Hematopoietic multipotent progenitor cell treated with erythropoietin and hydrocortisone succinate and interleukin-3 and kit ligand, for 8 days (in vitro differentiated cells): ENCODE results near the gene IVD.
"Not testable (repeated sequence)": the region's sequence is repeated elsewhere in the genome, so short reads cannot be mapped to it uniquely, and the experiment has no call there.

Source experiments
- DNase-seq: peaks from one replicate; pipeline ENCODE4 v3.0.0-alpha.2; 2015

IVD gene

GRCh38 chr15:40439960-40440742 lies 34.6 kb downstream of the IVD start:
- peak; percentile 66 for DNase-seq

GRCh38 chr15:40440743-40441564 lies 35.4 kb downstream of the IVD start, which contains the start of gene BAHD1:
Gene BAHD1 (plus strand): TSS chr15:40440953. CDS start chr15:40458465, 17,512 bp downstream.
- peak; percentile 95 for DNase-seq

- no peak for DNase-seq
Measured at GRCh38 chr15:40441565-40442531, 36.3 kb downstream of the IVD start.

- DNase-seq = no peak
Measured at GRCh38 chr15:40443255-40443654, 37.7 kb downstream of the IVD start.

- no peak for DNase-seq
Measured at GRCh38 chr15:40443846-40444245, 38.3 kb downstream of the IVD start.

GRCh38 chr15:40444736-40445135 lies 39.1 kb downstream of the IVD start:
- no peak for DNase-seq

GRCh38 chr15:40445421-40445922 lies 39.9 kb downstream of the IVD start:
- no peak for DNase-seq

- no peak for DNase-seq
Measured at GRCh38 chr15:40446144-40446543, 40.5 kb downstream of the IVD start.

GRCh38 chr15:40448354-40448753 lies 42.8 kb downstream of the IVD start:
- no peak for DNase-seq

- no peak for DNase-seq
Measured at GRCh38 chr15:40449275-40449674, 43.7 kb downstream of the IVD start.

- no peak for DNase-seq
Measured at GRCh38 chr15:40450047-40450446, 44.5 kb downstream of the IVD start.

GRCh38 chr15:40451527-40452158 lies 46.0 kb downstream of the IVD start:
- no peak for DNase-seq

- no peak for DNase-seq
Measured at GRCh38 chr15:40452296-40453090, 46.9 kb downstream of the IVD start.

GRCh38 chr15:40453941-40454340 lies 48.3 kb downstream of the IVD start:
- DNase-seq = not testable (repeated sequence)

- DNase-seq = no peak
Measured at GRCh38 chr15:40454904-40455391, 49.4 kb downstream of the IVD start.

- DNase-seq = no peak
Measured at GRCh38 chr15:40456299-40456712, 50.7 kb downstream of the IVD start.

- DNase-seq = no peak
Measured at GRCh38 chr15:40456738-40457137, 51.1 kb downstream of the IVD start.

GRCh38 chr15:40458495-40459371 lies 53.1 kb downstream of the IVD start:
- no peak for DNase-seq

- no peak for DNase-seq
Measured at GRCh38 chr15:40459391-40460015, 53.9 kb downstream of the IVD start.
